GM12878 (cell line): ENCODE results near the gene PRPF4. TPM values are rescaled to one million over a fixed set of nuclear protein-coding genes. Genes with fewer than 3 reads are reported as not detected.

Source experiments
- ATAC-seq: fragments of 200-7000 bp; cut with Tn5 transposase; 3 replicates; pipeline ENCODE4 v1.9.1; 2020; ENCODE audit warnings: mild to moderate bottlenecking, moderate library complexity
- BruUV-seq: library from RNA; stranded (reverse); fragments of 400-500 nt; replicated peaks from 2 replicates; lab custom pipeline; 2021; lab: Mats Ljungman, UMichigan
- CTCF ChIA-PET: fragments of 300-600 bp; sonication (Branson Sonifier 250); formaldehyde crosslinking; extraction: SDS; loops from one replicate; lab custom pipeline; 2021; ENCODE audit warnings: inconsistent platforms; lab: Yijun Ruan, JAX
- POLR2A ChIA-PET: fragments of 350-600 bp; formaldehyde crosslinking; extraction: SDS; loops from one replicate; lab custom pipeline; 2021; ENCODE audit warnings: inconsistent platforms; lab: Charles Lee
- RAD21 ChIA-PET: fragments of 300-600 bp; sonication (Branson Sonifier 250); formaldehyde crosslinking; loops from one replicate; lab custom pipeline; 2023; ENCODE audit warnings: antibody characterized with exemption; ENCODE audit not compliant: unreplicated experiment; lab: Charles Lee
- SMC1A ChIA-PET: fragments of 300-600 bp; sonication (Branson Sonifier 250); formaldehyde crosslinking; loops from one replicate; lab custom pipeline; 2023; ENCODE audit not compliant: unreplicated experiment, uncharacterized antibody; lab: Charles Lee
- DNase-seq: peaks from one replicate; pipeline ENCODE4 v3.0.0-alpha.2; 2011; ENCODE audit warnings: low read depth, low spot score
- FAIRE-seq: peaks from 3 replicates; lab custom pipeline; 2011; peaks lifted over from hg19 to GRCh38; lab: Jason Lieb, UNC
- H2AFZ ChIP-seq: 2 replicates; pipeline ENCODE4 v1.6.0; 2011; ENCODE audit warnings: low read depth, low read length, control low read depth; ENCODE audit not compliant: control insufficient read depth
- H3K27ac ChIP-seq: 2 replicates; pipeline ENCODE4 v1.5.1; 2011; ENCODE audit warnings: control low read depth; ENCODE audit not compliant: control insufficient read depth, insufficient read depth
- H3K27me3 ChIP-seq, 2 experiments: replicated peaks in 1 of 2; 2 replicates each; pipeline versions ENCODE4 v1.6.0 to v1.6.1; 2011; ENCODE audit warnings: low read length in 1 of 2; ENCODE audit not compliant: control insufficient read depth in 2 of 2, insufficient read depth in 2 of 2
- H3K36me3 ChIP-seq, 2 experiments: 2 replicates each; pipeline ENCODE4 v1.5.1; 2011; ENCODE audit warnings: low read length in 1 of 2; ENCODE audit not compliant: control insufficient read depth in 2 of 2, insufficient read depth in 2 of 2
- H3K4me1 ChIP-seq: 2 replicates; pipeline ENCODE4 v1.6.1; 2011; ENCODE audit warnings: mild to moderate bottlenecking, low read length, moderate library complexity, mixed read lengths; ENCODE audit not compliant: control insufficient read depth, insufficient read depth
- H3K4me2 ChIP-seq: 2 replicates; pipeline ENCODE4 v1.6.0; 2011; ENCODE audit warnings: control low read depth; ENCODE audit not compliant: control insufficient read depth, insufficient read depth
- H3K4me3 ChIP-seq: fragments of 200-600 bp; sonication (generic); 2 replicates; pipeline ENCODE4 v1.5.1; 2016
- H3K79me2 ChIP-seq: 2 replicates; pipeline ENCODE4 v1.6.0; 2011; ENCODE audit warnings: low read length; ENCODE audit not compliant: control insufficient read depth, insufficient read depth
- H3K9ac ChIP-seq: 2 replicates; pipeline ENCODE4 v1.8.0; 2011; ENCODE audit warnings: low read length, control low read depth, mixed read lengths; ENCODE audit not compliant: control insufficient read depth, insufficient read depth
- H3K9me3 ChIP-seq: replicated peaks from 3 replicates; pipeline ENCODE4 v1.5.1; 2011; ENCODE audit warnings: mild to moderate bottlenecking, low read length; ENCODE audit not compliant: control insufficient read depth, insufficient read depth
- H4K20me1 ChIP-seq: 2 replicates; pipeline ENCODE4 v1.6.0; 2011; ENCODE audit not compliant: control insufficient read depth, insufficient read depth
- ATF7 ChIP-seq: fragments of 450-650 bp; IDR thresholded peaks from 2 replicates; pipeline ENCODE4 v1.6.1; 2016; ENCODE audit warnings: low read depth, mild to moderate bottlenecking
- BHLHE40 ChIP-seq, 2 experiments: fragments of 450-650 bp in 1 of 2; IDR thresholded peaks; 2 replicates each; pipeline ENCODE4 v1.6.1; 2011 to 2017; ENCODE audit warnings: low read depth in 2 of 2, borderline replicate concordance in 1 of 2, improper control_type of control experiment in 1 of 2, low read length in 1 of 2, mild to moderate bottlenecking in 1 of 2
- BRCA1 ChIP-seq: IDR thresholded peaks from 2 replicates; pipeline ENCODE4 v1.6.1; 2011; ENCODE audit warnings: low read depth, low read length, improper control_type of control experiment
- MTA3 ChIP-seq: IDR thresholded peaks from 2 replicates; pipeline ENCODE4 v1.6.1; 2012; ENCODE audit warnings: low read length, inconsistent platforms, borderline replicate concordance
- MXI1 ChIP-seq: fragments of 150-350 bp; IDR thresholded peaks from 2 replicates; pipeline ENCODE4 v1.6.1; 2011; ENCODE audit warnings: low read depth, mild to moderate bottlenecking, inconsistent platforms, low read length, improper control_type of control experiment
- POLR2AphosphoS5 ChIP-seq: IDR thresholded peaks from 2 replicates; pipeline ENCODE4 v1.6.1; 2011; ENCODE audit warnings: mild to moderate bottlenecking, low read length, inconsistent platforms
- RELA ChIP-seq: fragments of 450-650 bp; IDR thresholded peaks from 2 replicates; pipeline ENCODE4 v1.8.0; 2014; ENCODE audit warnings: borderline replicate concordance; ENCODE audit not compliant: partially characterized antibody
- SMAD5 ChIP-seq: IDR thresholded peaks from 2 replicates; pipeline ENCODE4 v1.6.1; 2016; ENCODE audit warnings: antibody characterized with exemption, low read depth
- SMC3 ChIP-seq: IDR thresholded peaks from 2 replicates; pipeline ENCODE4 v1.6.1; 2011; ENCODE audit warnings: low read length, improper control_type of control experiment, borderline replicate concordance
- STAT1 ChIP-seq: fragments of 450-650 bp; conservative IDR thresholded peaks from 2 replicates; pipeline ENCODE4 v1.6.1; 2014; ENCODE audit warnings: antibody characterized with exemption, mild to moderate bottlenecking
- STAT3 ChIP-seq: IDR thresholded peaks from 2 replicates; pipeline ENCODE4 v1.6.1; 2011; ENCODE audit warnings: low read depth, low read length, improper control_type of control experiment
- SUPT20H ChIP-seq: IDR thresholded peaks from 2 replicates; pipeline ENCODE4 v1.6.1; 2011; ENCODE audit warnings: low read depth, mild to moderate bottlenecking, low read length, moderate library complexity, borderline replicate concordance; ENCODE audit not compliant: control insufficient read depth
- USF2 ChIP-seq: IDR thresholded peaks from 2 replicates; pipeline ENCODE4 v1.6.1; 2011; ENCODE audit warnings: low read depth, low read length, improper control_type of control experiment, borderline replicate concordance
- WRNIP1 ChIP-seq: IDR thresholded peaks from 2 replicates; pipeline ENCODE4 v1.6.1; 2011; ENCODE audit warnings: low read depth, low read length, improper control_type of control experiment, borderline replicate concordance
- ZNF207 ChIP-seq: fragments of 450-650 bp; IDR thresholded peaks from 2 replicates; pipeline ENCODE4 v1.6.1; 2014; ENCODE audit warnings: antibody characterized with exemption, mild to moderate bottlenecking, borderline replicate concordance
- WGBS: methylation state at CpG from one replicate; pipeline ENCODE4 v1.1.6; 2016; ENCODE audit warnings: low lambda C conversion rate; ENCODE audit not compliant: insufficient replicate concordance, insufficient coverage; ENCODE audit errors: missing lambda C conversion rate; 5-methylcytosine and 5-hydroxymethylcytosine counted together
- in situ Hi-C: fragments of 300-500 bp; cut with MboI; formaldehyde crosslinking; loops from 9 replicates; pipeline ENCODE4 v1.14.3; 2018; ENCODE audit warnings: mixed read lengths
- intact Hi-C: fragments of 100-400 bp; cut with micrococcal nuclease; formaldehyde crosslinking; loops from one replicate; pipeline ENCODE4 v1.14.2; 2022; ENCODE audit not compliant: unreplicated experiment
- polyA plus RNA-seq, 11 experiments: library from polyadenylated mRNA; depleted of rRNA in 4 of 11; unstranded in 6 of 11; stranded (reverse) in 5 of 11; fragments of >200 nt; fragmentation: Nextera tagmentation in 4 of 11; fragmentation: Illumina TruSeq in 1 of 11; extraction: Ambion mirVana in 4 of 11; extraction: Trizol in 1 of 11; gene quantifications; 1 replicate in 1 of 11; 2 replicates in 10 of 11; pipeline versions ENCODE4 v1.2.1 to v1.2.3, GENCODE V29; 2011 to 2016; ENCODE audit warnings: inconsistent platforms in 2 of 11, missing spikeins in 2 of 11, low read depth in 1 of 11
- total RNA-seq, 4 experiments: library from RNA; depleted of rRNA in 3 of 4; stranded (reverse); fragments of >200 nt in 3 of 4; fragmentation: Illumina TruSeq in 1 of 4; extraction: Trizol in 1 of 4; gene quantifications; 2 replicates each; pipeline versions ENCODE4 v1.2.1 to v1.2.3, GENCODE V29; 2013 to 2021

PRPF4 gene
- total and polyA plus RNA-seq, 10 of the 15 experiments (the other 5 are each of a cell fraction or from before 2014, with no cell fraction given): 23.0 to 48.1 (median 39.2) TPM

GRCh38 chr9:113302792-113303418 lies 27.4 kb downstream of the PRPF4 start, which contains the start of gene RNF183 (continued):
- TF ChIP-seq SMC3 (no peak), ATF7 (no peak), SMAD5 (no peak)

- Histone ChIP-seq H2AFZ (no peak overlapping the region), H4K20me1 (no peaks in the 10 kb centered on the region), H3K79me2 (no peaks in the 10 kb centered on the region), H3K4me3 (no peak overlapping the region), H3K27ac (no peak overlapping the region), H3K27me3 (no peaks in the 10 kb centered on the region), H3K4me2 (no peak overlapping the region), H3K9ac (no peak overlapping the region), H3K36me3 (no peaks in the 10 kb centered on the region), H3K4me1 (no peaks in the 10 kb centered on the region), H3K9me3 (no peaks in the 10 kb centered on the region)
- no peak for DNase-seq
- ChIA-PET SMC1A (no interaction called here), RAD21 (no interaction called here), CTCF (interaction anchor here (0.6 kb wide), 1 partner anchor 201 kb away, joined by 3 read pairs; no protein-coding TSS in a partner anchor), POLR2A (no interaction called here)
- FAIRE-seq: no peak
- no peak for ATAC-seq
- intact Hi-C loops: no loop called here
- no TSS peak for BruUV-seq
- WGBS: 4% methylated on average over 1 of the region's 1 CpG
- in situ Hi-C loops: no loop called here
- TF ChIP-seq SUPT20H: no peak
- no peak for TF ChIP-seq STAT3
- TF ChIP-seq RELA: no peak
- TF ChIP-seq BHLHE40 (IDR thresholded peaks at IDR 0.05; ENCODE audit: borderline replicate concordance in 1 of 2, low read depth in 2 of 2, low read length in 1 of 2): no peak
- TF ChIP-seq USF2: no peak
- TF ChIP-seq MXI1: no peak
- no peak for TF ChIP-seq STAT1
- TF ChIP-seq WRNIP1: no peak
- TF ChIP-seq BRCA1: no peak
- TF ChIP-seq MTA3: no peak
- TF ChIP-seq ZNF207: no peak
- no peak for TF ChIP-seq POLR2AphosphoS5
Measured at GRCh38 chr9:113306566-113306965, 31.1 kb downstream of the PRPF4 start.
